ENCODE results near the gene RRAGA.

- TF ChIP-seq CTCF (IDR thresholded peaks at IDR 0.05 in 4 of 5, conservative IDR thresholded peaks at IDR 0.05 in 1 of 5): peak; percentile 22 to 74 (median 63)
- TF ChIP-seq POLR2A (IDR thresholded peaks at IDR 0.05): no peak
These were observed 20.3 kb upstream of the RRAGA start for GRCh38 chr9:19028835-19029451.
